Caco-2 (cell line): ENCODE data around the gene MYO16. TPM values are rescaled to one million over a fixed set of nuclear protein-coding genes. Genes with fewer than 3 reads are reported as not detected.

Experiments
- BruUV-seq: library from RNA; stranded (reverse); fragments of 400-500 nt; replicated peaks from 2 replicates; lab custom pipeline; 2021; lab: Mats Ljungman, UMichigan
- CTCF ChIA-PET: fragments of 300-600 bp; sonication (Branson Sonifier 250); formaldehyde crosslinking; loops from one replicate; lab custom pipeline; 2022; ENCODE audit warnings: antibody characterized with exemption; lab: Charles Lee
- POLR2A ChIA-PET: fragments of 300-600 bp; sonication (Branson Sonifier 250); formaldehyde crosslinking; loops from one replicate; lab custom pipeline; 2022; ENCODE audit warnings: antibody characterized with exemption; lab: Charles Lee
- DNase-seq, 2 experiments: peaks; one replicate each; pipeline versions ENCODE4 v3.0.0 to v3.0.0-alpha.2; 2020 to 2022
- H3K27me3 ChIP-seq: replicated peaks from 2 replicates; pipeline ENCODE4 v1.6.0; 2011; ENCODE audit warnings: low read length; ENCODE audit not compliant: control insufficient read depth, insufficient read depth
- H3K36me3 ChIP-seq: 2 replicates; pipeline ENCODE4 v1.5.1; 2011; ENCODE audit warnings: low read length; ENCODE audit not compliant: control insufficient read depth, insufficient read depth
- H3K4me1 ChIP-seq: fragments of 250-450 bp; sonication (Bioruptor Pico); 2 replicates; pipeline ENCODE4 v1.5.1; 2020; ENCODE audit warnings: mild to moderate bottlenecking
- H3K4me3 ChIP-seq: 2 replicates; pipeline ENCODE4 v1.5.1; 2011; ENCODE audit warnings: low read depth, mild to moderate bottlenecking, control low read depth, low read length
- H3K9me3 ChIP-seq: fragments of 250-450 bp; sonication (Bioruptor Pico); 2 replicates; pipeline ENCODE4 v1.5.1; 2020; ENCODE audit warnings: mild to moderate bottlenecking, moderate library complexity
- H3K27ac Mint-ChIP-seq: one replicate; pipeline ENCODE4 v1.8.0; 2022; ENCODE audit warnings: mixed read lengths; ENCODE audit not compliant: unreplicated experiment
- H3K27me3 Mint-ChIP-seq: one replicate; pipeline ENCODE4 v1.8.0; 2022; ENCODE audit warnings: mixed read lengths; ENCODE audit not compliant: insufficient read depth, unreplicated experiment
- H3K36me3 Mint-ChIP-seq: one replicate; pipeline ENCODE4 v1.8.0; 2022; ENCODE audit warnings: mild to moderate bottlenecking, mixed read lengths; ENCODE audit not compliant: insufficient read depth, unreplicated experiment
- H3K4me1 Mint-ChIP-seq: one replicate; pipeline ENCODE4 v1.8.0; 2022; ENCODE audit warnings: low read depth, mixed read lengths; ENCODE audit not compliant: unreplicated experiment
- H3K4me3 Mint-ChIP-seq: one replicate; pipeline ENCODE4 v1.8.0; 2022; ENCODE audit warnings: mild to moderate bottlenecking, moderate library complexity, mixed read lengths; ENCODE audit not compliant: unreplicated experiment
- H3K9me3 Mint-ChIP-seq: one replicate; pipeline ENCODE4 v1.8.0; 2022; ENCODE audit warnings: mixed read lengths; ENCODE audit not compliant: unreplicated experiment
- CTCF ChIP-seq, 2 experiments: fragments of 200-600 bp in 1 of 2; IDR thresholded peaks; 1 replicate in 1 of 2; 2 replicates in 1 of 2; pipeline versions ENCODE4 v1.5.1 to v1.8.0; 2011 to 2022; ENCODE audit warnings: antibody characterized with exemption in 1 of 2, control low read depth in 1 of 2, inconsistent platforms in 1 of 2, low read depth in 1 of 2, low read length in 1 of 2, mild to moderate bottlenecking in 1 of 2, moderate library complexity in 1 of 2; ENCODE audit not compliant: insufficient read depth in 1 of 2, severe bottlenecking in 1 of 2, unreplicated experiment in 1 of 2
- intact Hi-C: fragments of 100-400 bp; cut with micrococcal nuclease; formaldehyde crosslinking; loops from one replicate; pipeline ENCODE4 v1.10.0; 2022; ENCODE audit not compliant: unreplicated experiment
- total RNA-seq: library from RNA; stranded (reverse); gene quantifications from 2 replicates; pipeline ENCODE4 v1.2.3, GENCODE V29; 2022

Gene MYO16
- total RNA-seq, 1 experiment from 2014 or later = not detected

- Histone ChIP-seq H3K9me3 (no peaks in the 10 kb centered on the region), H3K27me3 (no peaks in the 10 kb centered on the region), H3K36me3 (no peaks in the 10 kb centered on the region), H3K4me1 (no peaks in the 10 kb centered on the region), H3K4me3 (no peak overlapping the region)
- intact Hi-C loops = loop anchor here (5.0 kb wide), 1 partner anchor 135 kb away; no protein-coding TSS in a partner anchor
- Mint-ChIP-seq H3K9me3 (no peaks in the 10 kb centered on the region), H3K27me3 (no peaks in the 10 kb centered on the region), H3K4me3 (no peak overlapping the region), H3K27ac (no peak overlapping the region), H3K36me3 (no peaks in the 10 kb centered on the region), H3K4me1 (no peaks in the 10 kb centered on the region)
- DNase-seq = no peak
- POLR2A ChIA-PET = no interaction called here
- TF ChIP-seq CTCF (IDR thresholded peaks at IDR 0.05; ENCODE audit: insufficient read depth in 1 of 2, low read depth in 1 of 2, low read length in 1 of 2, severe bottlenecking in 1 of 2, unreplicated experiment in 1 of 2) = no peak
- no TSS peak for BruUV-seq
- CTCF ChIA-PET = no interaction called here
Observed at GRCh38 chr13:108741930-108742329, 112.5 kb downstream of the MYO16 start.

- Mint-ChIP-seq H3K4me3 (no peak overlapping the region), H3K27ac (no peak overlapping the region), H3K27me3 (no peaks in the 10 kb centered on the region), H3K9me3 (no peaks in the 10 kb centered on the region), H3K36me3 (no peaks in the 10 kb centered on the region), H3K4me1 (no peaks in the 10 kb centered on the region)
- intact Hi-C loops = loop anchor here (5.0 kb wide), 1 partner anchor 136 kb away; no protein-coding TSS in a partner anchor
- Histone ChIP-seq H3K4me3 (no peak overlapping the region), H3K27me3 (no peaks in the 10 kb centered on the region), H3K4me1 (no peaks in the 10 kb centered on the region), H3K36me3 (no peaks in the 10 kb centered on the region), H3K9me3 (no peaks in the 10 kb centered on the region)
- CTCF ChIA-PET = no interaction called here
- POLR2A ChIA-PET = no interaction called here
- no TSS peak for BruUV-seq
- DNase-seq = no peak
- no peak for TF ChIP-seq CTCF (IDR thresholded peaks at IDR 0.05; ENCODE audit: insufficient read depth in 1 of 2, low read depth in 1 of 2, low read length in 1 of 2, severe bottlenecking in 1 of 2, unreplicated experiment in 1 of 2)
Observed at GRCh38 chr13:108742701-108743451, 113.5 kb downstream of the MYO16 start.

GRCh38 chr13:108743522-108743921 lies 114.1 kb downstream of the MYO16 start:
- intact Hi-C loops = loop anchor here (5.0 kb wide), 1 partner anchor 136 kb away; no protein-coding TSS in a partner anchor
- Mint-ChIP-seq H3K4me3 (no peak overlapping the region), H3K36me3 (no peaks in the 10 kb centered on the region), H3K27me3 (no peaks in the 10 kb centered on the region), H3K4me1 (no peaks in the 10 kb centered on the region), H3K27ac (no peak overlapping the region), H3K9me3 (no peaks in the 10 kb centered on the region)
- BruUV-seq = no TSS peak
- H3K27me3 ChIP-seq = no peaks in the 10 kb centered on the region
- no peaks in the 10 kb centered on the region for H3K4me1 ChIP-seq
- TF ChIP-seq CTCF (IDR thresholded peaks at IDR 0.05; ENCODE audit: insufficient read depth in 1 of 2, low read depth in 1 of 2, low read length in 1 of 2, severe bottlenecking in 1 of 2, unreplicated experiment in 1 of 2) = no peak
- ChIA-PET CTCF (no interaction called here), POLR2A (no interaction called here)
- H3K9me3 ChIP-seq = no peaks in the 10 kb centered on the region
- H3K4me3 ChIP-seq = no peak overlapping the region
- H3K36me3 ChIP-seq = no peaks in the 10 kb centered on the region
- no peak for DNase-seq
